ENCODE measurements around the gene MAP3K2.

DNA sequence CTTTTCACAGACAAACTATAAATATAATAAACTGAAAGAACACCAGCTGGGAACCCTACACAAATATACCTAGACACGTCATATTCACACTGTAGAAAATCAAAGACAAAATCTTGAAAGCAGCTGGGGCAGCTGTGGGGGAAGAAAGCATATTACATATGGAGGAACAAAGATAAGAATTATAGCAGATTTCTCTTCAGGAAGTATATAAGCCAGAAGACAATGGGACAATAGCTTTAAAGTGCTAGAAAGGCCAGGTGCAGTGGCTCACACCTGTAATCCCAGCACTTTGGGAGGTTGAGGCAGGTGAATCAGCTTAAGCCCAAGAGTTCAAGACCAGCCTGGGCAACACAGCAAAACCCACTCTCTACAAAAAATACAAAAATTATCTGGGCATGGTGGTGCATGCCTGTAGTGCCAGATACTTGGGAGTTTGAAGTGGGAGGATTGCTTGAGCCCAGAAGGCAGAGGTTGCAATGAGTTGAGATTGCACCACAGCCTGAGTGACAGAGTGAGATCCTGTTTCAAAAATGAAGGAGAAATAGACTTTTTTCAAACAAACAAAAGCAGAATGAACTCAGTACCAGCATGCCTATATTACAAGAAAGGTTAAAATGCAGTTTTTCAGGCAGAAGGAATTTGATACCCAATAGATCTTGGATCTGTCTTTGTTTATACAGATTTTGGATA is 67.0 kb downstream of the MAP3K2 start:
- TF ChIP-seq POLR2A (IDR thresholded peaks at IDR 0.05), result no peak
- no peak for TF ChIP-seq POLR2AphosphoS5 (IDR thresholded peaks at IDR 0.05)

Measured in prostate gland (tissue), 1 donor.